Endothelial cell of umbilical vein (primary cell): Measurements from ENCODE around the gene SNRNP27.
"Not testable (repeated sequence)": the region's sequence is repeated elsewhere in the genome, so short reads cannot be mapped to it uniquely, and the experiment has no call there.

Source experiments
- CTCF ChIP-seq, 2 donors: IDR thresholded peaks; 1 replicate in 1 of 2; 2 replicates in 1 of 2; pipeline ENCODE4 v1.5.1; 2011; ENCODE audit warnings: low read length in 2 of 2, mild to moderate bottlenecking in 2 of 2, moderate library complexity in 2 of 2, control low read depth in 1 of 2, inconsistent platforms in 1 of 2, low read depth in 1 of 2; ENCODE audit not compliant: insufficient read depth in 1 of 2; ENCODE audit errors: extremely low read depth in 1 of 2
- EZH2 ChIP-seq: IDR thresholded peaks from 2 replicates; pipeline ENCODE4 v1.6.1; 2012; ENCODE audit warnings: borderline replicate concordance, low read depth, mild to moderate bottlenecking, moderate library complexity, low read length, inconsistent platforms; ENCODE audit not compliant: severe bottlenecking
- MAX ChIP-seq: IDR thresholded peaks from 2 replicates; pipeline ENCODE4 v1.6.1; 2011; ENCODE audit not compliant: insufficient read depth, insufficient read length
- MYC ChIP-seq: IDR thresholded peaks from one replicate; pipeline ENCODE4 v1.6.1; 2011; ENCODE audit warnings: mild to moderate bottlenecking, low read depth, low read length
- POLR2A ChIP-seq: IDR thresholded peaks from 2 replicates; pipeline ENCODE4 v1.6.1; 2012; ENCODE audit warnings: low read depth, mild to moderate bottlenecking, control low read depth, low read length

GRCh38 chr2:69950671-69951070 lies 56.9 kb downstream of the SNRNP27 start:
- not testable (repeated sequence) for TF ChIP-seq CTCF (IDR thresholded peaks at IDR 0.05; ENCODE audit: extremely low read depth in 1 of 2, insufficient read depth in 1 of 2, low read depth in 1 of 2, low read length in 2 of 2); POLR2A; MAX; MYC; EZH2
